Measurements from ENCODE around the gene ARHGAP1. TPM values are rescaled to one million over a fixed set of nuclear protein-coding genes. Genes with fewer than 3 reads are reported as not detected.

Gene ARHGAP1
- total RNA-seq, 2 experiments from 2014 or later, result 33.7 to 36.3 TPM

DNA sequence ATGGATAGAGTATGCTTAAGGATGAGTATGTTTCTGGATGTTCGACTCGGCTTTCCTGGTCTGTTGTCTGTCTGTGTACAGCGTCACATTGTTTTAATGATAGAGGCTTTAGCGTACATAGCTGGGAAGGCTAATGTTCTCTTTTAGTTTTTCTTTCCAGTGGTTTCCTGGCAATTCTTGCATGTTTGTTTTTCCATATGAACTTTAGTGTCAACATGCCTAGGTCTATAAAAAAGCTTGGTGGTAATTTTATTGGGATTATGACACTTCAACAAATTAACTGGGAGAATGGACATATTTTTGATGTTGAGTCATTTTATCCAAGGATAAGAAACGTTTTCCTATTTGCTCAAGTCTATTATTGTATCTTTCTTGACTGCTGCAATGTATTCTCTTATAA lies 36.2 kb upstream of the ARHGAP1 start:
- Histone ChIP-seq H3K36me3 (ENCODE audit: insufficient read depth, low read length) (peaks cover 3% of the 10 kb centered on the region), H3K4me1 (ENCODE audit: insufficient read depth, low read length) (no peaks in the 10 kb centered on the region), H3K4me3 (ENCODE audit: low read length) (no peak overlapping the region), H3K27me3 (ENCODE audit: control insufficient read depth in 1 of 2, insufficient read depth in 2 of 2, low read length in 2 of 2) (no peaks in the 10 kb centered on the region), H3K9me3 (ENCODE audit: control insufficient read depth in 1 of 2, insufficient read depth in 1 of 2, low read length in 2 of 2) (no peaks in the 10 kb centered on the region), H3K27ac (ENCODE audit: low read depth in 1 of 2, low read length in 2 of 2) (no peak overlapping the region)
- H3K4me1 Mint-ChIP-seq (ENCODE audit: low read depth), result no peaks in the 10 kb centered on the region
- no peaks in the 10 kb centered on the region for H3K9me3 Mint-ChIP-seq
- no peak for ATAC-seq (ENCODE audit: poor library complexity)
- no peak overlapping the region for H3K4me3 Mint-ChIP-seq
- no peak for DNase-seq
- H3K27me3 Mint-ChIP-seq, result no peaks in the 10 kb centered on the region
- POLR2A ChIA-PET, result no interaction called here
- CTCF ChIA-PET, result no interaction called here
- peaks cover 2% of the 10 kb centered on the region for H3K36me3 Mint-ChIP-seq (ENCODE audit: low read depth)
- intact Hi-C loops (cut with DNase I, micrococcal nuclease), result no loop called here
- no peak overlapping the region for H3K27ac Mint-ChIP-seq
- TF ChIP-seq, protein P1, sequence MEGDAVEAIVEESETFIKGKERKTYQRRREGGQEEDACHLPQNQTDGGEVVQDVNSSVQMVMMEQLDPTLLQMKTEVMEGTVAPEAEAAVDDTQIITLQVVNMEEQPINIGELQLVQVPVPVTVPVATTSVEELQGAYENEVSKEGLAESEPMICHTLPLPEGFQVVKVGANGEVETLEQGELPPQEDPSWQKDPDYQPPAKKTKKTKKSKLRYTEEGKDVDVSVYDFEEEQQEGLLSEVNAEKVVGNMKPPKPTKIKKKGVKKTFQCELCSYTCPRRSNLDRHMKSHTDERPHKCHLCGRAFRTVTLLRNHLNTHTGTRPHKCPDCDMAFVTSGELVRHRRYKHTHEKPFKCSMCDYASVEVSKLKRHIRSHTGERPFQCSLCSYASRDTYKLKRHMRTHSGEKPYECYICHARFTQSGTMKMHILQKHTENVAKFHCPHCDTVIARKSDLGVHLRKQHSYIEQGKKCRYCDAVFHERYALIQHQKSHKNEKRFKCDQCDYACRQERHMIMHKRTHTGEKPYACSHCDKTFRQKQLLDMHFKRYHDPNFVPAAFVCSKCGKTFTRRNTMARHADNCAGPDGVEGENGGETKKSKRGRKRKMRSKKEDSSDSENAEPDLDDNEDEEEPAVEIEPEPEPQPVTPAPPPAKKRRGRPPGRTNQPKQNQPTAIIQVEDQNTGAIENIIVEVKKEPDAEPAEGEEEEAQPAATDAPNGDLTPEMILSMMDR (IDR thresholded peaks at IDR 0.05), result no peak

- CTCF ChIA-PET, result no interaction called here
- ATAC-seq (ENCODE audit: poor library complexity), result no peak
- POLR2A ChIA-PET, result no interaction called here
- Histone ChIP-seq H3K27ac (ENCODE audit: low read depth in 1 of 2, low read length in 2 of 2) (no peak overlapping the region), H3K9me3 (ENCODE audit: control insufficient read depth in 1 of 2, insufficient read depth in 1 of 2, low read length in 2 of 2) (no peaks in the 10 kb centered on the region), H3K4me3 (ENCODE audit: low read length) (no peak overlapping the region), H3K27me3 (ENCODE audit: control insufficient read depth in 1 of 2, insufficient read depth in 2 of 2, low read length in 2 of 2) (no peaks in the 10 kb centered on the region), H3K4me1 (ENCODE audit: insufficient read depth, low read length) (no peaks in the 10 kb centered on the region), H3K36me3 (ENCODE audit: insufficient read depth, low read length) (peaks cover 2% of the 10 kb centered on the region)
- Mint-ChIP-seq H3K4me1 (ENCODE audit: low read depth) (no peaks in the 10 kb centered on the region), H3K27me3 (no peaks in the 10 kb centered on the region), H3K27ac (no peak overlapping the region), H3K36me3 (ENCODE audit: low read depth) (no peaks in the 10 kb centered on the region), H3K9me3 (no peaks in the 10 kb centered on the region), H3K4me3 (no peak overlapping the region)
- DNase-seq, result no peak
- intact Hi-C loops (cut with DNase I, micrococcal nuclease), result no loop called here
- TF ChIP-seq, protein P1 (IDR thresholded peaks at IDR 0.05), result no peak
Measured at GRCh38 chr11:46736146-46736545, 35.7 kb upstream of the ARHGAP1 start.

- Mint-ChIP-seq H3K4me3 (no peak overlapping the region), H3K27me3 (no peaks in the 10 kb centered on the region), H3K36me3 (ENCODE audit: low read depth) (no peaks in the 10 kb centered on the region), H3K4me1 (ENCODE audit: low read depth) (no peaks in the 10 kb centered on the region), H3K27ac (no peak overlapping the region), H3K9me3 (no peaks in the 10 kb centered on the region)
- Histone ChIP-seq H3K4me1 (ENCODE audit: insufficient read depth, low read length) (no peaks in the 10 kb centered on the region), H3K27ac (ENCODE audit: low read depth in 1 of 2, low read length in 2 of 2) (no peak overlapping the region), H3K9me3 (ENCODE audit: control insufficient read depth in 1 of 2, insufficient read depth in 1 of 2, low read length in 2 of 2) (no peaks in the 10 kb centered on the region), H3K36me3 (ENCODE audit: insufficient read depth, low read length) (no peaks in the 10 kb centered on the region), H3K27me3 (ENCODE audit: control insufficient read depth in 1 of 2, insufficient read depth in 2 of 2, low read length in 2 of 2) (no peaks in the 10 kb centered on the region), H3K4me3 (ENCODE audit: low read length) (no peak overlapping the region)
- ChIA-PET POLR2A (no interaction called here), CTCF (no interaction called here)
- intact Hi-C loops (cut with DNase I, micrococcal nuclease), result no loop called here
- ATAC-seq (ENCODE audit: poor library complexity) (no peak), DNase-seq (no peak)
- TF ChIP-seq, protein P1 (IDR thresholded peaks at IDR 0.05), result no peak
Measured at GRCh38 chr11:46733234-46733633, 32.8 kb upstream of the ARHGAP1 start.
